HG02970 (cell line): ENCODE results near the gene ACTL7B.
"Not testable (repeated sequence)": the region's sequence is repeated elsewhere in the genome, so short reads cannot be mapped to it uniquely, and the experiment has no call there.

Experiments
- ATAC-seq: cut with Tn5 transposase; IDR thresholded peaks from one replicate; pipeline ENCODE4 v1.9.1; 2021; ENCODE audit warnings: mild to moderate bottlenecking, moderate library complexity, moderate number of reproducible peaks; ENCODE audit not compliant: unreplicated experiment, low FRiP score

The ACTL7B gene

DNA sequence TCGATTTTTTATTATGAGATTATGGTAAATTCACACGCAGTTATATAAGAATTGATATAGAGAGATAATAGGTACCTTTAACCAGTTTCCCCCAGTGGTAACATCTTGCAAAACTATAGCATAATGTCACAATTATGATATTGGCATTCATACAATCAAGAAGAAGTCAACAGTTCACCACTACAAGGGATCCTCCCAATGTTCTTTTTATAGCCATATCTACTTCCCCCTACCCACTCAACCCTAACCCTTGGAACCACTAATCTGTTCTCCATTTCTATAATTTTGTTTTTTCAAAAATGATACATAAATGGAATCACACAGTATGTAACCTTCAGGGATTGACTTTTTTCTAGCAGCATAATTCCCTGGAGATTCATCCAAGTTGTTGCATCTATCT is 9.8 kb downstream of the ACTL7B start:
- ATAC-seq, result no peak

DNA sequence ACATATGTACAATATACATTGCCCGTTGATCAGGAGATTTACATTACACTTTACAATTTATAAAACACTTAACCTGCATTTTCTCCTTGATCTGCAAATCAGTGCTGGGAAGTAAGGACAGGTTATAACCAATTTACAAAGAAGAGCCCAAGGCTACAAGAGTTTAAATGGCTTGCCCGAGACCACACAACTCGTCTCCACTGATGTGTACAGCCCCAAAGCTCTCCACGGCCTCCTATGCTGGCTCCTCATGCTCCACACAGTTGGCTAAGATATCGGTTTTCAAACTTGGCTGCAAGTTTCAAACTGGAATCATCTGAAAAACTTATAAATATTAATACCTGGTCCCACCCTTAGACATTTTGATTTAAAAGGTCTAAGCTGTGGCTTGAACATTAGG is 10.3 kb downstream of the ACTL7B start:
- no peak for ATAC-seq

DNA sequence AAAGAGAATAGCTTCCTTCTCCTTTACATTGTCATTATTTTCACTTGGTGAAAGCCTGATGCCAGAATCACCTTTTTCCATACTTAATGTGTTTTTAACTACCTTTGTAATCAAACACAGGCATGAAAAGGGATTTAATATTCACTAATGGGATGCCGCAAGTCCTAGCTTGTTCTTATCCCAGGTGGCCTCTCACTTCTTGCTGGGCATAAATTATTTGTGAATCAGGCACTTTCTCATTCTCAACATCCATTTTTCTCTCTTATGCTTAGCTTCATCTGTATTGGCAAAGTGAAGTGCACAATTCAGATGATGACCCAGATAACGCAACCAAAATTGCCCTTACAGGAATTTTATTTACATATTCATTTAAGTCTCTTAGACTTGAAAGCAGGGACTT is 10.9 kb downstream of the ACTL7B start:
- no peak for ATAC-seq

DNA sequence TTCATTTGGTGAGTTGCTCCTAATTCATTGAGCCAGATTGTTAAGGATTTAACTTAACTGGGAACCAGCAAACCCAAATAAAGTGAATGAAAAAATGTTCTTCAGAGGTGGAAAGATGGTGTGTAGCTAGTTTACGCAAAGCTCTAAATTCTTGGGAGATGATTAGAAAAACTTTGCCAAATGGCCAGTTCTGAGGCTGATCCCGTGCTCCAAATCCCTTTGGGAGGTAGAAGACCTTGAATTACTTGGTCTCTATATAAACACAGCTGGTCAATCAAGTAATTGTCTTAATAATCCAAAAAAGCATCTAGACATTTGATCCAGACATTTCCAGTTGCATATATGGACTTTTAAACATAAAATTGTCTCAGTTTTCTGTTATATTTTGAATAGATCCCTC is 11.4 kb downstream of the ACTL7B start:
- ATAC-seq, result no peak

DNA sequence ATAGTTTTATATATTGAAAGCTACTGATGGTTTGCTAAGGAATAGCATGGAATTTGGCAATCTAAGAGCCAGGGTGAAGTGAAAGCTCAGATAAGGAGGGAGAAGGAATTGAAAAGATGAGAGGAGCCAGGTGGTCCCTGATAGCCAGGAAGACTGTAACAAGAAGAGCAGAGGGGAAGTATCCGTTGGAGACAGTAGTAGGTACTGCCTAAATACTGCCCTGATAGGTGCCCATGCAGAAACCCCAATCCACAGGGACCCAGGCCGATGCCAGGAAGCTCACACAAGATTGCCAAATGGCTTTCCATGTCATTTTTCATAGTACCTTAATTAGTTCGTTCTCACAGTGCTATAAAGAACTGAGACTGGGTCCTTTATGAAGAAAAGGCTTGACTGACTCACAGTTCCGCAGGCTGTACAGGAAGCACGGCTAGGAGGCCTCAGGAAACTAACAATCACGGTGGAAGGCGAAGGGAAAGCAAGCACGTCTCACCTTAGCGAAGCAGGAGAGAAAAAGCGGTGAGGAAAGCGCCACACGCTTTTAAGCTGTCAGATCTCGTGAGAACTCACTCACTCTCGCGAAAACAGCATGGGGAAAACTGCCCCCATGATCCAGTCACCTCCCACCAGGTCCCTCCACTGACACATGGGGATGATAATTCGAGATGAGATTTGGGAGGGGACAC is 13.0 kb downstream of the ACTL7B start:
- no peak for ATAC-seq

DNA sequence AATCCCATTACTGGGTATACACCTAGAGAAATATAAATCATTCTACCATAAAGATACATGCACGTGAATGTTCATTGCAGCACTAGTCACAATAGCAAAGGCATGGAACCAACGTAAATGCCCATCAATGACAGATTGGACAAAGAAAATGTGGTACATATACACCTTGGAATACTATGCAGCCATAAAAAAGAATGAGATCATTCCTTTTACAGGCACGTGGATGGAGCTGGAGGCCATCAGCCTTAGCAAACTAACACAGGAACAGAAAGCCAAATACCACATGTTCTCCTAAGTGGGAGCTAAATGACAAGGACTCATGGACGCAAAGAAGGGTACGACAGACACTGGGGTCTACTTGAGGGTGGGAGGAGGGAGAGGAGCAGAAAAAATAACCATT is 16.2 kb downstream of the ACTL7B start:
- not testable (repeated sequence) for ATAC-seq

DNA sequence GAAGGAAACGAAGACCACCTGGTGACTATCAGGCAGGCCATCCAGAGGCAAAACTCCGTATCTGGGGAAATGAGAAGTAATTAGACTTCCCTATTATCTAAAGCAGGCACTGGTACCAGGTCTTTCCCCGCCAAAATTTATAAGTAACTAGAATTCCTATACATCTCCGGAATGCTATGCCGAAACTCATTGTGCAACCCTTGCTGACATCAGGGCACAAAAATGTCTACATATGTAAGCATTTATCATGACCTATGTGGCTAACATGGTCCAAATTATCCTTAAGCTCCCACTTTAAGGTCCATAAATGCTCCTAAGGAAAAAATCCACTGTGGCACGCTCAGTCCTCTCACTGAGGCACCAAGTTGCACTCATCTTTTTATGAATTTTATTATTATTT is 17.8 kb downstream of the ACTL7B start:
- no peak for ATAC-seq

DNA sequence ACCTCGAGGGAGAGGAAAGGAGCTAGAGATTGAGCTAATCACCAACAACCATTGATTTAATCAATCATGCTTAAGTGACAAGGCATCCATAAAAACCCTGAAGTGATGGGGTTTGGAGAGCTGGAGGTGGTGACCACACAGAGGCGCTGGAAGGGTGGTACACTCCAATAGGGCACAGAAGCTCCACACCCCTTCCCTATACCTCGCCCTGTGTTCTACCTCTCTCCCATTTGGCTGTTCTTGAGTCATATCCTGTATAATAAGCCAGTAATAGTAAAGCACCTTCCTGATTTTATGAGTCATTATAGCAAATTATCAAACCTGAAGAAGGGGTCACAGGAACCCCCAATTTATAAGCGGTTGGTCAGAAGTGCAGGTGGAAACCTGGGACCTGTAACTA is 18.3 kb downstream of the ACTL7B start:
- no peak for ATAC-seq

DNA sequence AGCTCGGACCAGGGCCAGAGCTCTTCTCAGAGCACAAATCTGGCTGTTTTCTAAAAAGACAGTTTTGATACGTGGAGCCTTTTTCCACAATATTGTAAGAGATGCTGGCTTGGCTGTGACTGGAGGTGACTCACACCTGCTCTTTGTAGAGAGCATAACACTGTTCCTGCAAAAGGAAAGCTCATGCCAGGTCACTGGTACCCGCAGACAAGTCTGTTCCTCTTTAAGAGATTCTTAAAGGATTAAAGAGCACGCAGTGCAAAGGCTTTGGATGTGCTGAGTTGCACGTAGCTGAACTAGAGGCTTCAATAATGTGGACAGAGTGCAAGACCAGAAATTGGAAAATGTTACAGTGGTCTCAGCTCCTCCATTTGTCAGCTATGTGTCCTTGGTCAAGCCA is 19.0 kb downstream of the ACTL7B start:
- ATAC-seq, result no peak

DNA sequence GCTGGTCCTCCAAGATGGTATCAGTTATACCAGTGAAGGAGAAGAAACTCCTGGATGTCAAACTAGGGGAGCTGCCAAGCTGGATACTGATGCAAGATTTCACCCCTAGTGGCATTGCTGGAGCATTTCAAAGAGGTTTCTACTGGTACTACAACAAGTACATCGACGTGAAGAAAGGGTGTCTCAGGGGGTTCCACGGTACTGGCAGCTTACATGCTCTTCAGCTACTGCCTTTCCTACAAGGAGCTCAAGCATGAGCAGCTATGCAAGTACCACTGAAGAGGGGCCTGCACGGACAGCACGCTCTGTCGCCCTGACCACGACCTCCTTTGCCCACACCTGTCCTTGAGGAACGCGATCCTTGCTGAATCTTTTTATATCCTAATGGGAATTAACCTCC is 19.5 kb downstream of the ACTL7B start:
- ATAC-seq, result no peak

DNA sequence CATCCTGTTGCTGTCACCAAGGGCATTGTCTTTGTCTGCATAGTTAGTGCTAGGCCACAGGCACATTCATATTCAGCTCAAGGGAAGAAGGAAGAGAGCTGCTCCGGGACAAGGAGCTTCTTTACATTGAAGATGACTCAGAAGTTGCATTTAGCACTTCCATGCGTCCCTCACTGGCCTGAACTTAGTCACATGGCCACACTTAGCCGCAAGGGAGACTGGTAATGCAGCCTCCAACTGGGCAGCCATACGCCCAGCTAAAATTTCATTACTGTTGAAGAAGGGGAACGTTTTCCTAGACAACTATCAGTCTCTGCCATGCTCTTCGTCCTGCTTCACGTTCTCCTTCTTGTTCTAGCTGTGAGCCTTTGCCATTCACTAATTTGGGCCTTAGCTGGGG is 20.0 kb downstream of the ACTL7B start:
- ATAC-seq, result no peak

DNA sequence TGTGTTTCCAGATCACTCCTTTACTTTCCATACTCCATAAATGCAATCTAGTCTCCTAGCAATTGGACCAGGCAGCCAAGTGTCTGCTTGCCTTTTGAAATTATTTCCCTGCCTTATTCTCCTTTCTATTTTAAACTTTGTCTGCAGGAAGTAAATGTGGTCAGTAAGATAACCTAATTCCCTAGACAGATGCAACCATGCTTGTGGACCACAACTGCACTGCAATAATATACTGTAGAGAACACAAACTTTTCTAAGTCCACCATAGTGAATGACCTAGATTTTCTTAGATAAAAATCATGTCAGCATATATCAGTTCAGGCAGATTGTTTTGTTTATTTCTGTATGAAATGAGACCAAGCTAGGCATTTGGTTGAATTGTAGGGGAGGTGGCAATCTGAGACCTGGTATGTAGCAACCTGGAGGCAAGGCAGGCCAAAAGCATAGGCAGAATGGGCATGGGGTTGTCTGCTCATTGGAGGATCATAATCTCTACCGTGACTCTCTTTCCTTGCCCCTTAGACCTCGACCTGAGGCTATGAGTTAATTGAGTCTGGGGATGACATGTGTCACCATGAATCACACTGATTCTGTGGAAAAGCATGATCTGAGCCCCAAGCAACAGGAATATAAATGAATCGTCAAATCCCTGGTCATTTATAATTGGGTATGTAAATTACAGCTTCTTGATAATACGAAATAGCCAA is 20.7 kb downstream of the ACTL7B start:
- ATAC-seq, result no peak

DNA sequence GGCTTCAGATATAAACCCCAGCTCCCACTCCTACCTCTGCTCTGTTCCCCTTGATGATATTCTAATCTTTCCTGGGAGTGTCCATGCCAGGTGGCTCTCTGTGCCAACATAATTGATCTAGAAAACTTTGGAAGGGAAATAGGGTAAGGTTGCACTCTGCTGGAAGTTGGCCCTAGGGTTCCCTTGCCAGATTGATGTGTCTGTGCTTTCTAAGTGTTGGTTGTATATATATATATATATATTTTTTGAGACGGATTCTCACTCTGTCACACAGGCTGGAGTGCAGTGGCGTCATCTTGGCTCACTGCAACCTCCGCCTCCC is 23.6 kb downstream of the ACTL7B start:
- ATAC-seq, result no peak

DNA sequence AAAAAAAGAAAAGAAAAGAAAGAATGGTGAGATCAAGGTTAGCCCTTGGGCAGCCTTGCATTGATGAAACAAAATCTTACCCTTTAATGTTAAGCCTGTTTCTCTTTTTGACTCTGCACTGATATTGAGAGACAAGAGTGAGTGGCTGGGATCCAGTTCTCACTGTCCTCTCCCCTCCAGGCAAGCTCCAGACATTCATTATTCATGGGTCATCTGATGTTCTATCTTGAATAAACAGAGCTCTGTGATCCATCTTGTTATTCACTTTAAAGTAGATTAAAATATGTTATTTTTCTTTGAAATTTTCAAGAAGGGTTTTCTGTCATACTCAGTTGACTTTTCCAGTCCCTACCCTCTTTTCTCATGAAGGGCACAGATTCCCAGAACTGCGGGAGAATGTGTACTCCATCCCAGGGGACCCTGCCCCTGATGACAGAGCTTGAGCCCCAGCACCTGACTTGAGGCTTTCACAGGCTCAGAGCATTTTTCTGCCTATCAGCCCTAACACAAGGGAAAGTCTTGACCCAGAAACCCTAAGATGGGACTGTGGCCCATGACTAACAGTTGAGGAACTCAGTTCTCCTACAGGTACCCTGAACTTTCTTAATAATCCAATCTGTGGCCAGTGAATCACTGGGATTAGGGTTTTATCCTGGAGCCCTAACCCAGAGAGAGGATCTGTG is 24.1 kb downstream of the ACTL7B start:
- no peak for ATAC-seq

DNA sequence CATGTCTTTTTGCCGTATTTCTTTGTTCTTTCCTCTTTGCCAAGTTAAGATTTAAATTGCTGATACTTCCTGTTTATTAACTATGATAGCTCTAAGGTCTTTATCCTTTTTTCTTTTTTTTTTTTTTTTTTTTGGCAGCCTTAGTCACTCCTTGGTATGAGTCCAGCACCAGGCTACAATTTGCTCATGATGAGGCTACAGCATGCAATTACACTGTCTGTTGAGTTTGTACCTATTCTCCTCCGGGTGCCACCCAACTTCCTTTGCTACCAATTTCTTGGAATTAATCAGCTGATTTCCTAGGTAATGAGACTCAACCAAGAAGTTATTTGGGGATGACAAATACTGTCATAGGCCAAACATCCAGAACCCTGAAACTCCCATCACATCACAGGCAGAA is 25.5 kb downstream of the ACTL7B start:
- ATAC-seq, result no peak

DNA sequence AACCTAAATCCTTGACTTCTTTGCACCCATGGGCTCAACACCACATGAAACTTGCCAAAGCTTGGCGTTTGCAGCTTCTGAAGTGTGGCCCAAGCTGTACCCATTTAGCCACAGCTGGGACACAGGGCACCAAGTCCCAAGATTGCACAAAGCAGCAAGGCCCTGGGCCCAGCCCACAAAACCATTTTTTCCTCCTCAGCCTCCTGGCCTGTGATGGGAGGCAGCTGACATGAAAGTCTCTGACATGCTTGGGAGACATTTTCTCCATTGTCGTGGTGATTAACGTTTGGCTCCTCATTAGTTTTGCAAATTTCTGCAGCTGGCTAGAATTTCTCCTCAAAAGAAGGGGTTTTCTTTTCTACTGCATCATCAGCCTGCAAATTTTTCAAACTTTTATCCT is 32.0 kb downstream of the ACTL7B start:
- no peak for ATAC-seq

DNA sequence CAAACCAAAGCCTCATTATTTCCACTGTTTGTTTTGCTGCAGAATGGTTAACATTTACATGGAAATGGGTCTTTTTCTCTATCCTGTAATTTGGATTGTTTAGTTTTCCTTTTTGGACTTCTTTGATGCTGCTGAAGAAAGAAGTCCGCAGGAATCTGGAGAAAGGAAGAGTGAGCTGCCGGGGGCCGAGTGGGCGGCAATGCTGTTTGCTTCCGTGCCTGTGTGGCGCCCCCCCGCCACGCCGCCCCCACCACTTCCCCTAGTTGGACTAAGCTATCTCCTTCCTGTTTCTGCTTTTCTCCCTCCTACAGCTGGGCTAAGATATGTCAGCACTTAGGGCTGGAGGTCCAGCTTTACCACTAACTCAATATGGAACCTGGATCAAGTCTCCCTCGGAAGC is 39.7 kb downstream of the ACTL7B start:
- no peak for ATAC-seq

DNA sequence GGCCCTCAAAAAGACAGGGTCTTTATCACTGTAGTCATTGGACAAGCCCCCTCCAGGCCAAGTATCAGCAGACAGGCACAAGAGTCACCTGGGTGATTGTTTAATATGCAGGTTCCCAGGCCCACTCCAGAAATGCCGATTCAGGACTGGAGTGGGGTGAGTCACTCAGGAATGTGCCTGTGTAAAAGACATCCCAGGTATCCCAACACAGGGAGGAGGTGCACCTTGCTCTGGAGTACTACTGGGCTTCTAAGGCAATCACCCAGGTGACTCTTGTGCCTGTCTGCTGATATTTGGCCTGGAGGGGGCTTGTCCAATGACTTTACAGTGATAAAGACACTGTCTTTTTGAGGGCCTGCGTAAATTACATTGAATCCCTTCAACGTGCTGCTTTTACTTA is 40.6 kb downstream of the ACTL7B start:
- no peak for ATAC-seq

DNA sequence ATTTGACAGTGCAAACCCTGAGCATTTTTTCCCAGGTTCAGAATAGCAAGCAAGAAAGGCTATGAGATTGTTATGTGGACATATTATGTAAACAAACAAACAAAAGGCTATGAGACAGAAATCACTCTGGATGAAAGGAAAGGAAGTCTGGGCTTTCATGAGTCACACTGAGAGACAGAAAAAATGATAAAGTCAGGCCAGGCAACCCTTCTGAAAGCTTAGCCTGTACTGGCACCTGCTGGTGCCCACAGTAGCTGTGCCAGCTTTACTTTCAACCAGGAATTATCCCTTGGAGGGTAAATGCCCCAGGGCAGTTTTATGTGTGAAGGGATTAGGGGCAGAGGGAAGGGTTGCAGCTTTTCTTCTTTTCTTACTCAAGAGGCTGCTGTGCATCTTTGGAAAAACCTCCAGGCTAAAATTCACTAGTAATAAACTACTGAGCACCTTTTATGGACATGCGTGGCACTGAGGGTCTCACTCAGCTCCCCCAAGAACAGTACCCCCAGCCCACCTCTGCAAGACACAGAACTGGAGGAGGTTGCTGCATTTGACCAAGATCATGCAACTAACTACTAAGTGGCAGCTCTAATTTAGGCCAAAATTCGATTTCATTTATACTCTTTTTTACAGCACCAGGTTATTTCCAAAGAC is 41.7 kb downstream of the ACTL7B start:
- ATAC-seq, result no peak

DNA sequence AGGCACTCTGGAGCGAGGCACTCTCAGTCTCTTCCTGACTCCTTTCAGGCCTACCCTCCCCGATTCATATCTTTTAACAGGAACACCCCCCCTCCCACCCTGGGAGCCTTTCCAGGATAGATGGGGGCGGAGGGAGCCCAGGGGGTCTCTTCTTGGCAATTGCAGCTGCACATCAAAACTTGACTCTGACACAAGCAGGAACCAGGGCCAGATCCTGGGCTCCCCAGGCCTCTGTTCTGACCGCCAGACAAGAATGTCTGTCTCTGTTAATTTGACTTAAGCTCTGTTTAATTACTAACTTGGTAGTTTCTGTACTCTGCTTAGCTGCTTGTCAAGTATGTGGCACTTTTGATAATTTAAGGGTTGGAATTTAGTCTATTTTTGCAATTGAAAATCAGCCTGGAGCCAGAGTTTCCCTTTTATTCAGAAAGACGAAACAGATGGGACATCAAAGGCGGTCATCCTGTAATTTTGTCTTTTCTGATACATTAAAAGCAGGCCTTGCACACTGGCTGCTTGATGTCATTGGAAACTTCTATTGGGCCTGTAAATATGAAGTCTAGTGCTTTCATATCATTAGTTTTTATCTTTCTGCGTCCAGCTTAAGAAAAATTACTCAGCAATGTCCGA is 43.3 kb downstream of the ACTL7B start:
- no peak for ATAC-seq

DNA sequence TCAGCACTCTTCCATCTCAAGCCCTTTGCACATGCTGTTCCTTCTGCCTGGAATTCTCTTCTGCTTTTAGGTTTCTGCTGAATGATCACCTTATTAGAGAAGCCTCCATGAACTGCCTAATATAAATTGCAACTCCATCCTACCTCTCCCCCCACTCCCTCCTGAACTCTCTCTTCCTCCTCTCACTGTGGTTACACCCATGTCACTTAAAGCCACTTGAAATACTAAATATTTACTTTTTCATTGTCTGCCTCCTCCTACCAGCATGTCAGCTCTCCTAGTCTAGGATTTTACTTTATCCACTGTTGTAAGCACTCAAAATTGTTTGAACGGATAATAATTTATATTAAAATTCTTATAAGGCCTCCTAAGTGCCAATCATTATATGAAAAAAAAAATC is 43.8 kb downstream of the ACTL7B start:
- no peak for ATAC-seq
